HepG2 (cell line): Measurements from ENCODE around the gene GRM8.

Experiments
- AHDC1 ChIP-seq: sonication (generic); formaldehyde crosslinking; IDR thresholded peaks from 2 replicates; pipeline ENCODE4 v1.5.1; 2020; ENCODE audit warnings: mild to moderate bottlenecking, missing genetic modification reagents, borderline replicate concordance
- CTCF ChIP-seq: sonication (generic); formaldehyde crosslinking; IDR thresholded peaks from 2 replicates; pipeline ENCODE4 v1.5.0; 2020; ENCODE audit warnings: mild to moderate bottlenecking, missing genetic modification reagents, moderate library complexity
- ELF1 ChIP-seq: sonication (generic); formaldehyde crosslinking; IDR thresholded peaks from 2 replicates; pipeline ENCODE4 v1.4.0; 2020; ENCODE audit warnings: missing genetic modification reagents
- HMGA1 ChIP-seq: sonication (generic); formaldehyde crosslinking; conservative IDR thresholded peaks from 2 replicates; pipeline ENCODE4 v1.4.0; 2020; ENCODE audit warnings: missing genetic modification reagents
- HOXA9 ChIP-seq: sonication (generic); formaldehyde crosslinking; IDR thresholded peaks from 2 replicates; pipeline ENCODE4 v1.8.1; 2022; ENCODE audit warnings: missing genetic modification reagents, mild to moderate bottlenecking, moderate library complexity, borderline replicate concordance
- MXD3 ChIP-seq: IDR thresholded peaks from 2 replicates; pipeline ENCODE4 v1.6.1; 2016; ENCODE audit warnings: mild to moderate bottlenecking, missing biosample characterization, missing genetic modification reagents
- TARDBP ChIP-seq: sonication (generic); formaldehyde crosslinking; IDR thresholded peaks from 2 replicates; pipeline ENCODE4 v1.8.0; 2022; ENCODE audit warnings: mild to moderate bottlenecking, missing genetic modification reagents
- YY1 ChIP-seq: IDR thresholded peaks from 2 replicates; pipeline ENCODE4 v1.6.1; 2011; ENCODE audit warnings: low read length, low read depth, moderate library complexity, mild to moderate bottlenecking; ENCODE audit not compliant: insufficient read depth, insufficient replicate concordance
- ZBTB2 ChIP-seq: sonication (generic); formaldehyde crosslinking; IDR thresholded peaks from 2 replicates; pipeline ENCODE4 v1.8.0; 2022; ENCODE audit warnings: low read depth, missing genetic modification reagents
- ZNF274 ChIP-seq: sonication (generic); formaldehyde crosslinking; IDR thresholded peaks from 2 replicates; pipeline ENCODE4 v1.5.1; 2020; ENCODE audit warnings: mild to moderate bottlenecking, missing genetic modification reagents
- ZNF709 ChIP-seq: sonication (generic); formaldehyde crosslinking; IDR thresholded peaks from 2 replicates; pipeline ENCODE4 v1.5.0; 2020; ENCODE audit warnings: mild to moderate bottlenecking, missing genetic modification reagents

DNA sequence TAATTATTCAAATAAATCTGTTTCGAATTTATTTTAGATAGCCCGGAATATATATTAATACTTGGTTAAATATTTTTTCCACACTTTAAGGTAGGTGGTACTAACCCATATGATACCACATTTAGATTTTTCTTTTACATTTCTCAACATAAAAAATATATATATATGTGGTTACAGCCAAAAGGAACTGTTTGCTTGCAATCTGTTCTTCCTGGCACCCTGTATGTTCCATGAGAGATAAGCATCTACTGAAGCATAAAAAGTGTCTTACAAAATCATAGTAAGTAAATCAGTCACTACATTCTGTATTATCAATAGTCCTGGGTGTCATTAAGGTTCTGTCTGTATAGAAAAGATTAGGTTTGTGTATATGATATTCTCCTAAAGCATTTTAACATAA, 726.8 kb downstream of the GRM8 start:
- TF ChIP-seq YY1 (no peak), HMGA1 (no peak), TARDBP (CRISPR knock-in tag) (no peak), ZNF709 (CRISPR knock-in tag) (no peak), MXD3 (no peak), ZBTB2 (CRISPR knock-in tag) (no peak), HOXA9 (CRISPR knock-in tag) (no peak), ELF1 (CRISPR knock-in tag) (no peak), CTCF (CRISPR knock-in tag) (no peak), AHDC1 (CRISPR knock-in tag) (no peak), ZNF274 (CRISPR knock-in tag) (no peak)
